HG03342 (cell line): ENCODE data around the gene FAM184B.
"Not testable (repeated sequence)": the region's sequence is repeated elsewhere in the genome, so short reads cannot be mapped to it uniquely, and the experiment has no call there.

Experiments used
- ATAC-seq: cut with Tn5 transposase; IDR thresholded peaks from one replicate; pipeline ENCODE4 v1.9.1; 2021; ENCODE audit warnings: mild to moderate bottlenecking, moderate library complexity; ENCODE audit not compliant: unreplicated experiment

FAM184B gene

DNA sequence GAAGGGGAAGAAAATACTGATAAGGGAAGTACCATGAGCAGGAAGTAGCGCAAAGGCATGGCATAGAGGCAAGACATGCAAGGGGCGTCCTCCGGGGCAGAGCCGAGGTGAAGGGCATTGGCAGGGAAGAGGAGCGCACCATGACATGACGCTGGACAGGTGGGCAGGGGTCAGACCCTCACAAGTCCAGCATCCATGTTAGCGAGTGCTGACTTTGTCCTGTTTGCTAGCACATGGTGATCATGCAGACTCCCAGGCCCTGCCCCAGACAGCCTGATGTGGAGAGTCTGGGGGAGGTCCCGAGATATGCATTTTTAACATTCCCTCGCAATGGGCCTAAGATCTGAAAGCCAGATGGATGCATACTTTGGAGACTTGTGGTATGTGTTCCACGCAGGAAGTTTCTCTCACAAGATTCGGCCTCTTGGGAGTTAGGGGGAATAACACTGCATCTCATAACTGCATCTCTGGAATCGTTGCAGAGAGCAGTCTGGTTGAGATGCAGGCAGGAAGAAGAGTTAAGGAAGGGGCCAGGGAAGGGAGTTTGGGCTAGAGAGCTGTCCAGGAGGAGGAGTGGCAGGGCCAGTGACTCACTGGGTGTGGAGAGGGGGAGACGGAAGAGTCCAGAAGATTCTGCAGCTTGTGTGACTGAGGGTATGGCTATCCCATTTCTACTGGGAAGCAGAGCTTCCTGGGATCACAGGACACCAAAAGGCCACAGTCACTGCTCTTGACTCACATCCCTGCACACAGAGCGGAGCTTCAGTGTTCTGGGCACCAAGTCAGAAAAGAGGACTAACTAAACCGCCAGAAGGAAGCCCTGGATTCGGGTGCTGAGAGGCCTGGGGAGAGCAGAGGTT, 59.7 kb downstream of the FAM184B start:
- no peak for ATAC-seq

DNA sequence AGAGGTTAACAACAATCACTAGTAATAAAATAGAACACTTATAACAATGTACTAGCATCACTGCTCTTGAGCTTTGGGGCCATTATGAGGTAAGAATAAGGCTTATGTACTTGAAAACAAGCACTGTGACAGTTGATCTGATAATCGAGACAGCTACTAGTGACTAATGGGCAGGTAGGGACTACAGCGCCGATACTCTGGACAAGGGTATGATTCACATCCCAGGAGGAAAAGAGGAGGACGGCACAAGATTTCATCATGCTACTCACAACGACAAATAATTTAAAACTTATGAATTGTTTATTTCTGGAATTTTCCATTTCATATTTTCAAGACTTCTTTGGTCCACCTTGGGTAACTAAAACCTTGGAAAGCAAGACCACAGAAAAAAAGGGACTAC, 62.3 kb downstream of the FAM184B start:
- no peak for ATAC-seq

DNA sequence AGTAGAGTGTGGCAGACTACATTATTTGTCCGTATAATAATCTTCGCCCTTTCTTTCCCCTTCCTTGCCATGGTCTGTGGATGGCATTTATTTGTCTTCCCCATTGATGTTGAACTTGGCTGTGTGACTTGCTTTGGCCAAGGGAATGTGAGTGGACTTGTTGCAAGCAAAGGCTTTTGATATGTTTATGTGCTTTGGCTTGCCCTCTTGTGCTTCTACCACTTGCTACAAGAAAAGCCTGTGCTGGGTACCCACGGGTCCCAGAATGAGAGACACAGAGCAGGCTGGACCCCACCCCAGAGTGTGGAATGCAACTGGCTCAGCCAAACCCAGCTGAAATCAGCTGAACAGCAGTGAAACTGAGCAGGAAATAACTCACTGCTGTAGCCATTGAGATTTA, 63.0 kb downstream of the FAM184B start:
- ATAC-seq, result no peak

DNA sequence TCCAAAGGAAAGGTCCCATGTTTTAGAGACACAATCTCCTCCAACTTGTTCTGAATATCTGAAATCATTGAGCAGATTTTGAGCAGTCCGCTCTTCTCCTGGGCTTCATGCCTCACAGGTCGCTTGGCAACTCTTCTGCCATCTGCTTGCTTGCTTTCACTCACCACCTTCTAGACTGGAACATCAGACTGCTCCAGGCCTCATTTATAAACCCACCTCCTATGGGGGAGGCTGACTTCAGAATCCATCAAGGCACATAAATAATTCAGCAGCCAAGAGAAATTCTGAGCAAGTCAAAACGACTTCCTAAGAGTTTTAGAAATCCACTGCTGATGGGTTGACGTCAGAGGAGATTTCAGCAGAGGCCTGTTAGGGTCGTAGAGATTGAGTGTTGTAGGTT, 64.1 kb downstream of the FAM184B start:
- no peak for ATAC-seq

DNA sequence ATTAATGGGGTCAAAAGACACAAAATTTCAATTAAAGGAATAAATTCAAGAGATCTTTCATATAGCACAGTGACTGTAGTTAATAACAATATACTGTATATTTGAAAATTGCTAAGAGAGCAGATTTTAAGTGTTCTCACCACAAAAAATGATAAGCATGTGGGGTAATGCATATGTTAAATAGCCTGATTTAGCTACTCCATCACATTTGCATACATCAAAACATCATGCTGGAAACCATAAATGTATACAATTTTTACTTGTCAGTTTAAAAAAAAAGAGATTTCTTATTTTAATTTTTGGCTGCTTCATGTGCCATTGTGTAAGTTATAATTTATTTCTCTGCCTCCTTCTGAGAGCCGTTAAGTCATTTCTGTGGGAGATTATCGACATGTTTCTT, 65.9 kb downstream of the FAM184B start:
- ATAC-seq, result no peak

DNA sequence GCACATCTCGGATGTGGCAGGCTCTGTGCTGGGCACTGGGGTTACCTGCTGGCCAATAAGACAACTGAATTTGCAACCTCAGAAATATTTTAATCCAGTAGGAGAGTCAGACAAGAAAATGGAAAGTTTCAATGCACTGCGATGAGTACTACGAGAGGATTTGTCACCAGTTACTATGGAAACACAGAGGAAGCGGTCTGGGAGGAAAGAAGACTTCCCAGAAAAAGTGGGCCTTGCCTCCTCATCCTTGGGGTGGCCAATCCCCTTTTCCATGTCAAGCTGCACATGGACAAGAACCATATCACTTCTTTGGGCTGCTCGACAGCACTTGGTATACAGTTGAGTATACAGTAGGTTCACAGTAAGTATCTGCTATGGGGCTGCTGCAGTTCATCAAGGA, 67.6 kb downstream of the FAM184B start:
- no peak for ATAC-seq

DNA sequence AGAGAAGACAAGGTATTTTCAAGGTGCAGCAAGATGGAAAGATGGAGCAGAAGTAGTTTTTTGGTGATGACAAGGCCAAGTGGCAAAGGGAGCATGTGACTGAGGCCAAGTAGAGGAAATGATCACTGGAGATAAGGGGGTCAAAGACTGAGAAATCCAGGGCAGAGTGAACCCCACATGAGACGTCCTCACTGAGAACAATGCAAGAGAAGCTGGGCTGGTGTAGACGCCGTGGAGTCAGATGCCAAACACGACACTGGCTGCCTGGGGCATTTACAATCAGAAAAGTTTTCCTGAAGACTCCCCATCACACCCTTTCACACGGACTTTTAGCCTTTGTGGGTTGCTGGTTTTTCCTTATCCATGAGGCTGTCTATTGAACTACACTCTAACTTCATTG, 69.3 kb downstream of the FAM184B start:
- ATAC-seq, result no peak

DNA sequence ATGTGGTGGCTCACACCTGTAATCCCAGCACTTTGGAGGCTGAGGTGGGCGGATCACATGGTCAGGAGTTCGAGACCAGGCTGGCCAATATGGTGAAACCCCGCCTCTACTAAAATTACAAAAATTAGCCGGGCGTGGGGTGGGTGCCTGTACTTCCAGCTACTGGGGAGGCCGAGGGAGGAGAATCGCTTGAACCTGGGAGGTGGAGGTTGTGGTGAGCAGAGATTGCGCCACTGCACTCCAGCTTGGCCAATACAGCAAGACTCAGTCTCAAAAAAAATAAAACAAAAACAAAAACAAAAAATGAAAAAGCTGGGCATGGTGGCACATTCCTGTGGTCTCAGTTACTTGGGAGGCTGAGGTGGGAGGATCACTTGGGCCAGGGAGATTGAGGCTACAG, 70.2 kb downstream of the FAM184B start:
- ATAC-seq, result not testable (repeated sequence)

DNA sequence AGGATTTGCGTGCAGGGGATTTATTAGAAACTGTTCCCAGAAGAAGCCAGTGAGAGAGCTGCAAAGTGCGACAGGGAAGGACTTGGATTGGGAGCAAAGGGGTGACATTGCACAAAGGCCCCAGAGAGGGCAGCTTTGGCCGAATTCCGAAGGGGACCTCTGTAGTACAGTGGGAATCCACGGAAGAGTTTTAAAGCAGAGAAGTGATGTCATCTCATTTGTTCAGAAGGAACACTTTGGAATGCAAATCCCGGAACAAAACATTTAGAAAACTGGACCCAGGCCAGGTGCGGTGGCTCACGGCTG, 71.7 kb downstream of the FAM184B start:
- no peak for ATAC-seq

DNA sequence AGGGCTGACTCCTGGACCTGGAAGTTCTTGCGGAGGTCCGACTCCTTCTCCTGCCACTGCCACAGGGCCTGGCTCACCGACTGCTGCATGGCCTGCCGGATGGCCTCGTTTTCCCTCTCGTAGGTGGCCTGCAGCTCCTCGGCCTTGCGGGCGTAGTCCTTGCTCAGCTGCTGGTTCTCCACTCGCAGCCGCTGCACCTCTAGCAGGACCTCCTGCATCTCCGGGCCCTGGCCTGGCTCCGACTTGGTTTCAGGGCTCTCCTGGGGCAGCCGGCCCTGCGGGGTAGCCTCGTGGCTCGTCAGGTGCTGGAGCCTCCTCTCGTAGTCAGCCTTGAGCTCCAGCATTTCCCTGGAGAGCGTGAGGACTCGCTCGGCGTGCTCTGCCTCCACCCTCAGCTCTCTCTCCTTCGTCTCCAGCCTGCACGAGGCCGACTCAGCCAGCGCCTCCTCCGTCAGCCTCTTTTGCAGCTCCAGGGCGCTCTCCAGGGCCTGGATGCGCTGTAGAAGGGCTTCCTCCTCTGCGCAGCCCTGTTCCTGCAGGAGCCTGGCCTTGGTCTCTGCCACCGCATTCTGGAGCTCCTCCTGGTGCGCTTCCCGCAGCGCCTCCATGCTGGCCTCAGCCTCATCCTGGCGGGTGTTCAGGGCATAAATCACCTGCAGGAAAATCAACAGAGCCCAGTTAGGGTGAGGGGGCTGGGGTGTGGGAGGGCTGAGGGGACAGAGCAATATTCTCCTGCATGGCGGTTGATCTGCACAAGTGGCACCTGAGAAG, 72.2 kb downstream of the FAM184B start:
- ATAC-seq, result no peak

DNA sequence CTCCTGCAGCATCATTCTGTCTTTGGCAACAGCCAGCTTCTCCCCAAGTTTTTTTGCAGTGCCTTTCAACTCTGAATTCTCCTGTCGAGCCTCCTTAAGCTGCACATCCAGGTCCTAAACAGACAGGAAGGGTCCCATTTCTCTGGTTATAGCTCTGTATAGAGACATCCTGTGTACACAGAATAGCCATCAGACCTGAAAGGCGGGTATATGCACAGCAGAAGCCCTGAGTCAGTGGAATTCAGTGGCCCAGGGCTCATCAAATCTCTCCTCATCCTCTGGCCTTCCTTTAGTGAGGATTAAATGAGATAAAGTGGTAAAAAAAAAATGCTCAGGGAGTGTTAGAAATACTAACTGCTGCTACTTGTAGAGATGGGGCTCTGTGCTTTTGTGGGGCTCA, 73.8 kb downstream of the FAM184B start:
- ATAC-seq, result no peak

DNA sequence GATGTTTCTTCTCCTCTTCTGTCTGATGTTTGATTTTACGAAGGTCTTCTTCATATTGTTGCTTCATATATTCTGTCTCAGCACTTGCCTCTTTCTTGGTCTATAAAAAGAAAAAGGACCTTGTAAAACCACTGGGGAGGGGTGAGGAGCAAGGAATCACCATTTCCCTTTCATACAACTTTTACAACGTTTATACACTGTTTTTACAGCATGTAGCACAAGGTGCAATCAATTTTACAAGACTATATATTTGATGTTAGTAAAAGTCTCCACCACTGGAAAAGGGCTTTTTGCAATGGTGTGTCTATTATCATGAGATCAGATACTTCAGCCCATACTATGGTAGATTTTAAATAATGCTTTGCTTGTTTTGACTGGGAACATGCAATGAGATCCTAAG, 76.3 kb downstream of the FAM184B start:
- ATAC-seq, result no peak

DNA sequence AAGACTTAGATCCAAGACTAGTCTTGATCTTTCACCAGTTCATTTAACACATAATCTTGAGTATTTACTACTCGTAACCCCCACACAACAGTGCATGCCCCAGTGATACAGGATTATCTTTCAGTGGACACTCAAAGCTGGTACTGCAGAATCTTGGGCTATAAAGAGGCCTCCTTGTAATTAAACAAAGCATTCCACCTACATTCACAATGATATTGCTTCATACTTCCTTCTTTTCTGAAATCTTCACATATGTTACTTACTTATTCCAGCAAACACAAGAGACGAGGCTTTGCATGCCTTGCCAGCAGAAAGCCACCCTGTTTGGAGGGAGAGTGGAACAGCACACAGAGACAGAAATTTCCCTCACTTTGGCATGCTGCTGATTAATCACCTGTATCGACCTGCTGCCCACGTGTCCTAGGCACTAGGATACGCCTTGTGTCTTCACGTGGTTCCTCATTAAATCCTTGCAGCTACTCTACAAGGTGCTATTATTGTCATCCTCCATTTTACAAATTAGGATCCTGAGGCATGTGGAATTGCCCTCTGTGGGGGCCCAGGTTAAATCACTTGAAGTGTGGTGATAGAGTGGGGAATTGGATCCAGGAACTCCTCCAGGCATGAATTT, 77.3 kb downstream of the FAM184B start:
- ATAC-seq, result no peak

DNA sequence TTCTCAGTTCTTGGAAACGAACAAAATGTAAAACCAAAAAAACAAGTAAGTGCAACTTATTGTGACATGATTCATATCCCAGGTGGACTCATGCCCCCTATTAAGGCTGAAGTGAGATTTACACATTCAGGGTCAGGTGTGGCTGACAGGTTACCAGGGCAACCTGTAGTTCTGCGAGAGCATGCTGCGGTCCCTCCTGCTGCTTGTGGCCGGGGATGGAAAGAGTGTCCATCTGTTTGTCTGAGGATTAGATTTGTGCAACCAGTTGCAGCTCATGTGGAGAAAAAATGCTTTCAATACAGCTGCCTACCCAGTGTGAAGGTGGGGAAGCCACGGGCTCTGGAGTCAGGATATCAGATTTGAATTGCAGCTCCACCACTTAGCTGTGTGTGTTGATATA, 78.8 kb downstream of the FAM184B start:
- ATAC-seq, result no peak

DNA sequence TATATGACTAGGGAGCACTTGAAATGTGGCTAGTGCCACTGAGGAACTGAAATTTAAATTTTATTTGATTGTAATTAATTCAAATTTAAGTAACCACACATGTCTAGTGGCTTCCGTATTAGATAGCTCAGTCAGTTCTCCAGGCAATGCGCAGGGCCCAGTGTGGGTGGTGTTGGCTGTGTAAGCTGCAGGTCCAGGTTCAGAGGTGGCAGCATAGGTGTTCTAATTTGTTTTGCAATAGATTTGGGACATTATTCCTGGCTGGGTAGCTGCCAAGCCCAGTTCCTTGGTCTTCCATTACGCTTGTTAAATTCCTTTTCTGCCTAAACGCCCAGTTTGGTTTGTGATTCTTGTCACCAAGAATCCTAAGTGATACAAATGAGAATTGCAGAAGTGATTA, 79.5 kb downstream of the FAM184B start:
- ATAC-seq, result no peak

DNA sequence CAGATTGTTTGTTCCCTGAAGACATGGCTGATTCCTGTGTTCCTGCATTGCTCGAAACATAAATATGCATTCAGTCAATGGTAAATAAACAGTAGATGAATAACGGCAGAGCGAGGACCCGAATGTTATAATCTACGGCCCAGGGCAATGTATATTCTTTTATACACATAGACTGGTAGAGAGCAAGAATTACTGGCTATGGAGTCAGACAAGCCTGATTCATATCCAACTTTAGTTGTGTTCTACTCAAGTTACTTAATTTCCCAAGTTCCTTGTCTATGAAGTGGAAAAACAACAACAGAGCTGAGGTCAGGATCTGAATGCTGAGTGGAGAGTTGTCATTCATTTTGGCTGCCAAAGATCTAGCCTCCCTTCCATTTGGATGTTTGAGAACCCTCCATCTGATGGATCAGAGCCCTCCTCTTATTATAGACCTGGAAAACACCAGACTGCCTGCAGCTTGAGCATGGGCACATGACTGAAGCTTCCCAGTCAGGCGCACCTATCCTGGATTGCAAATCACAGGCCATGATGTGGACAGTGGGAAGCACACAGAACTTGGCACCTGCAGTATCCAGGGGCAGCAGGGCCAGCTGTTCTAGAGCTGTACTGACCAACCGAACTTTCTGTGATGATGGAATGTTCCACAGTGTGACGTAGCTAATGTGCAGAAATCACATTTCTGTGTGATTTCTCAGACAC, 80.1 kb downstream of the FAM184B start:
- ATAC-seq, result no peak

DNA sequence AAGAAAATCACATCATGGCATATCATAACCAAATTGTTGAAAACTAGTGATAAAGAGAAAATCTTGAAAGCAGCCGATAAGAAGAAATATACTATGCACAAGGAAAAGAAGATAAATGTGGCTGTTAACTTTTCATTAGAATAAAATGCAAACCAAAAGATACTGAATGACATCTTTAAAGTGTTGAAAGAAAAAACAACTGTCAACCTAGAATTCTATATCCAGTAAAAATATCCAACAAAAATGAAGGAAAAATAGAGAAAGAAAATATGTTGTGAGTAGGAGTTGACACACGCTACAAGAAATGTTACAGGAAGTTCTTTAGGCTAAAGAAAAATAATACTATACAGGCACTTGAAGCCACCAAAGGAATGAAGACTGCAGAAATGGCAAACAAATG, 82.0 kb downstream of the FAM184B start:
- ATAC-seq, result no peak

DNA sequence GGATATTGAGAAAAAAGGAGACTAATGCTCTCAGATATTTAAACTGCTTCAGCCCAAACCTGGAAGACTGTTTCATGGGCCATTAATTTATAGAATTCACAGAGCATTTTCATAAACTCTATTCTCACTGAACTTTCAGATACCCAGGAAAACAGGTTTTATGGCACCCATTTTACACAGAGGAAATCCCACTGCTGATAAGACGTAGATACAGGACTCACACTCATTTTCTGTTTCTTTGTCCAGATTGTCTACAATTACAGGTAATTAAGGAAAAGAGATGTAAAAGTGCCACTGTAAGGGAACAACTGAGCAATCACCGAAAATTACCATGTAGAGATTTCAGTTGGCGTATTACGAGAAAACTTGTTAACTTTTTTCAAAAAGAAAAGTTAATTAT, 83.3 kb downstream of the FAM184B start:
- ATAC-seq, result no peak

DNA sequence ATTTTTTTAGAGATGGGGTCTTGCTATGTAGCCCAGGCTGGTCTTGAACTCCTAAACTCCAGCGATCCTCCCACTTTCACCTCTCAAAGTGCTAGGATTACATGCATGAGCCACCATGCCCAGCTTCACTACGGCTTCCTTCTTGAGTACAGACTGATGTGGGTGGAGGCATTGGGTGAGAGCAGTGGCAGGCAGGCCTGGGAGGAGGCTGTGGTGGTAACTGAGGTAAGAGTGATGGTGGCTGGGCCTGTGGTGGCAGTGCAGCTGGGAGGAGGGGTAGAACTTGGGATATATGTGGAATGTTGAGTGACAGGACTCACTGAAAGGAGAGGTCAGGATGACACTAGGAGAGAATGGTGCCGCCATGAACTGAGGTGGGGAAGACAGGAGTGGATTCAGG, 86.1 kb downstream of the FAM184B start:
- ATAC-seq, result no peak

DNA sequence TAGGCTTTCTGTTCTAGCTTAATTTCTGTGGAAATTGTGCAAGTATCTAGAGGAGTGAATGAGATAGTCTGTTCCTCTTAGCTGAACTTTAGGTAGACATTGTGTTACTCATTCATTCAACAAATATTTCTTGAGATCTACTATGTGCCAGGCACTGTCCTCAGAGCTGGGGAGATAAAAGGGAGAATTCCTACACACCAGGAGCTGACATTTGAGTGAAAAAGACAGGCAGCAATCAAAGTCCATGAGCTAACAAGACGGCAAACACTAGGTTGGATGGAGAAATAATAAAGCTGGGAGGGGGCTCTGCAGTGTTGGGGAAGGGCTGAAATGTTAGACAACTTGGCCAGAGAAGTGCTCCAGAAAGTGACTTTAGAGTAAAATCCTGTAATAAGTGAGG, 86.9 kb downstream of the FAM184B start:
- no peak for ATAC-seq

DNA sequence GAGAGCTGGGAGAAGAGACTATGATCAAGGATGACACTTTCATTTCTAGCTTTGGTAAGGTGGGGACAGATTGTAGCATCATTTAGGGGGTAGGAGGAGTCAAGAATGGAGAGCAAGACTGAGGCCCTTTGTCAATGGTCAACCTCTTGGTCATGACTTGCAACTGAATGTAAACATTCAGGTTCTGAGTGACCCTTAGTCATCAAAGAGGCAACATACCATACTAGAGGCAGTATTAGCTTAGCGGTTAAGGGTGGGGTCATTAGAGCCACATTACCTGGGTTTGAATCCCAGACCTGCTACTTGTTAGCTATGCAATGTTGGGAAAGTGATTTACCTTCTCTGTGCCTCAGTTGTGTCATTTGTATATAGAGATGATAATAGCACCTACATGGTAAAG, 90.5 kb downstream of the FAM184B start:
- no peak for ATAC-seq

DNA sequence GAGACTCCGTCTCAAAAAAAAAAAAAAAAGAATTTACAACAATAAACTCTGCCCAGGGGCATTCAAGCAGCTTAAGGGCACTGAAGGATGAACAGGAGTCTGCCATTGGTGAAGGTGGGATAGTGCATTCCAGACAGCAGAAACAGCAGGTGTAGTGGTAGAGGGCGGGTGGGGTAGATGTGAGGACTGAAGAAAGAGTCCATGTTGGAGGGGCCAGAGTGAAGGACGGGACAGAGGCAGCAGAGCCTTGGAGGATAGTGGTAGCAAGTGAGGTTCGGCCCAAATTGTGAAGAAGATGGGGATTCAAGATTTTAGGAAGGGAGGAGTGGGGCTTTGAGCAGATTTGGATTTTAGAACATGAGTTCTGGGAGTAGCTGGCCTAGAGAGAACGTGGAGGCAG, 91.3 kb downstream of the FAM184B start:
- ATAC-seq, result no peak
